Suprapubic skin (tissue), 4 donors: Measurements from ENCODE around the gene GABRB2. TPM values are rescaled to one million over a fixed set of nuclear protein-coding genes. Genes with fewer than 3 reads are reported as not detected.

Source experiments
- DNase-seq, 2 donors: peaks; one replicate each; pipeline ENCODE4 v3.0.0-alpha.2; 2019; ENCODE audit warnings: low spot score in 2 of 2
- H3K27ac ChIP-seq: fragments of 200-600 bp; sonication (generic); one replicate; pipeline ENCODE4 v1.5.1; 2019
- H3K27me3 ChIP-seq: fragments of 200-600 bp; sonication (generic); one replicate; pipeline ENCODE4 v1.5.1; 2019
- H3K36me3 ChIP-seq: fragments of 200-600 bp; sonication (generic); one replicate; pipeline ENCODE4 v1.5.1; 2019
- H3K4me1 ChIP-seq: fragments of 200-600 bp; sonication (generic); one replicate; pipeline ENCODE4 v1.5.1; 2019
- H3K4me3 ChIP-seq: fragments of 200-600 bp; sonication (generic); one replicate; pipeline ENCODE4 v1.5.1; 2019; ENCODE audit warnings: mild to moderate bottlenecking
- H3K9me3 ChIP-seq: fragments of 200-600 bp; sonication (generic); one replicate; pipeline ENCODE4 v1.5.1; 2019
- CTCF ChIP-seq, 2 donors: fragments of 200-600 bp in 1 of 2; fragments of 450-650 bp in 1 of 2; sonication (generic) in 1 of 2; IDR thresholded peaks; one replicate each; pipeline ENCODE4 v1.5.1; 2016 to 2019; ENCODE audit warnings: antibody characterized with exemption in 2 of 2, mild to moderate bottlenecking in 1 of 2, moderate library complexity in 1 of 2
- EP300 ChIP-seq: sonication (generic); formaldehyde crosslinking; IDR thresholded peaks from one replicate; pipeline ENCODE4 v1.6.1; 2017; ENCODE audit warnings: antibody characterized with exemption
- POLR2A ChIP-seq, 2 donors: fragments of 450-650 bp; IDR thresholded peaks; one replicate each; pipeline ENCODE4 v1.6.1; 2017; ENCODE audit warnings: antibody characterized with exemption in 2 of 2, mild to moderate bottlenecking in 2 of 2, moderate library complexity in 2 of 2
- POLR2AphosphoS5 ChIP-seq, 3 donors: sonication (generic); formaldehyde crosslinking; IDR thresholded peaks; one replicate each; pipeline ENCODE4 v1.6.1; 2017; ENCODE audit warnings: antibody characterized with exemption in 3 of 3
- WGBS: methylation state at CpG from one replicate; pipeline ENCODE4 v1.1.5; 2018; 5-methylcytosine and 5-hydroxymethylcytosine counted together
- total RNA-seq, 4 donors: library from RNA; depleted of rRNA; stranded (reverse); fragments of >200 nt; gene quantifications; one replicate each; pipeline ENCODE4 v1.1.0, GENCODE V29; 2016

The GABRB2 gene
- total RNA-seq, 4 donors from 2014 or later, result 0.11 to 1.6 (median 0.24) TPM; not detected in 1

- Histone ChIP-seq H3K36me3 (no peaks in the 10 kb centered on the region), H3K27me3 (no peaks in the 10 kb centered on the region), H3K27ac (no peak overlapping the region), H3K4me1 (no peaks in the 10 kb centered on the region), H3K9me3 (no peaks in the 10 kb centered on the region), H3K4me3 (no peak overlapping the region)
- no peak for DNase-seq
- TF ChIP-seq CTCF (IDR thresholded peaks at IDR 0.05) (no peak), POLR2A (IDR thresholded peaks at IDR 0.05) (no peak), POLR2AphosphoS5 (IDR thresholded peaks at IDR 0.05) (no peak), EP300 (no peak)
- WGBS, result 27% methylated on average over 3 of the region's 3 CpGs
These were observed 177.5 kb downstream of the GABRB2 start for GRCh38 chr5:161369022-161369421.

GRCh38 chr5:161358446-161358845, 188.1 kb downstream of the GABRB2 start:
- Histone ChIP-seq H3K9me3 (no peaks in the 10 kb centered on the region), H3K27ac (no peak overlapping the region), H3K4me3 (no peak overlapping the region), H3K27me3 (no peaks in the 10 kb centered on the region), H3K36me3 (no peaks in the 10 kb centered on the region), H3K4me1 (no peaks in the 10 kb centered on the region)
- DNase-seq, result no peak
- 88% methylated on average over 2 of the region's 2 CpGs for WGBS
- no peak for TF ChIP-seq EP300
- TF ChIP-seq POLR2A (IDR thresholded peaks at IDR 0.05), result no peak
- TF ChIP-seq CTCF (IDR thresholded peaks at IDR 0.05), result no peak
- TF ChIP-seq POLR2AphosphoS5 (IDR thresholded peaks at IDR 0.05), result no peak

- TF ChIP-seq CTCF (IDR thresholded peaks at IDR 0.05), result no peak
- Histone ChIP-seq H3K4me3 (no peak overlapping the region), H3K27ac (no peak overlapping the region), H3K36me3 (no peaks in the 10 kb centered on the region), H3K4me1 (no peaks in the 10 kb centered on the region), H3K27me3 (no peaks in the 10 kb centered on the region), H3K9me3 (no peaks in the 10 kb centered on the region)
- no peak for DNase-seq
- 87% methylated on average over 2 of the region's 2 CpGs for WGBS
These were observed 202.3 kb downstream of the GABRB2 start for GRCh38 chr5:161344234-161344633.

- no peak overlapping the region for H3K27ac ChIP-seq
- no peaks in the 10 kb centered on the region for H3K36me3 ChIP-seq
- no peaks in the 10 kb centered on the region for H3K9me3 ChIP-seq
- H3K4me3 ChIP-seq, result no peak overlapping the region
- DNase-seq, result no peak
- 49% methylated on average over 5 of the region's 5 CpGs for WGBS
- no peaks in the 10 kb centered on the region for H3K27me3 ChIP-seq
- no peaks in the 10 kb centered on the region for H3K4me1 ChIP-seq
- no peak for TF ChIP-seq POLR2A (IDR thresholded peaks at IDR 0.05)
- no peak for TF ChIP-seq POLR2AphosphoS5 (IDR thresholded peaks at IDR 0.05)
- TF ChIP-seq CTCF (IDR thresholded peaks at IDR 0.05), result no peak
- TF ChIP-seq EP300, result no peak
These were observed 203.6 kb downstream of the GABRB2 start for GRCh38 chr5:161342886-161343285.

GRCh38 chr5:161340012-161340411, 206.5 kb downstream of the GABRB2 start:
- DNase-seq, result no peak
- no peaks in the 10 kb centered on the region for H3K4me1 ChIP-seq
- no peaks in the 10 kb centered on the region for H3K9me3 ChIP-seq
- H3K27me3 ChIP-seq, result no peaks in the 10 kb centered on the region
- TF ChIP-seq EP300 (no peak), POLR2A (IDR thresholded peaks at IDR 0.05) (no peak), CTCF (IDR thresholded peaks at IDR 0.05) (no peak), POLR2AphosphoS5 (IDR thresholded peaks at IDR 0.05) (no peak)
- WGBS, result 53% methylated on average over 3 of the region's 3 CpGs
- no peaks in the 10 kb centered on the region for H3K36me3 ChIP-seq
- H3K27ac ChIP-seq, result no peak overlapping the region
- no peak overlapping the region for H3K4me3 ChIP-seq
